RWPE2 (cell line): Measurements from ENCODE around the gene USP7.

Experiments used
- ATAC-seq: fragments of 200-7000 bp; cut with Tn5 transposase; 3 replicates; pipeline ENCODE4 v1.9.1; 2021; ENCODE audit warnings: low read depth
- DNase-seq: peaks from one replicate; pipeline ENCODE4 v3.0.0-alpha.2; 2020; ENCODE audit warnings: low spot score
- H3K27ac ChIP-seq: fragments of 450-650 bp; 2 replicates; pipeline ENCODE4 v1.5.1; 2017; ENCODE audit warnings: mild to moderate bottlenecking; ENCODE audit not compliant: poor library complexity, severe bottlenecking
- H3K27me3 ChIP-seq: fragments of 250-450 bp; sonication (Bioruptor Pico); 2 replicates; pipeline ENCODE4 v1.5.1; 2021; ENCODE audit warnings: mild to moderate bottlenecking, moderate library complexity; ENCODE audit not compliant: insufficient read depth, poor library complexity, severe bottlenecking
- H3K36me3 ChIP-seq: fragments of 250-450 bp; sonication (Bioruptor Pico); 2 replicates; pipeline ENCODE4 v1.5.1; 2020; ENCODE audit warnings: low read depth, mild to moderate bottlenecking, moderate library complexity
- H3K4me1 ChIP-seq: fragments of 250-450 bp; sonication (Bioruptor Pico); 2 replicates; pipeline ENCODE4 v1.5.1; 2021; ENCODE audit warnings: mild to moderate bottlenecking, moderate library complexity; ENCODE audit not compliant: insufficient read depth, poor library complexity, severe bottlenecking
- H3K4me3 ChIP-seq: fragments of 250-450 bp; sonication (Bioruptor Pico); 2 replicates; pipeline ENCODE4 v1.5.1; 2021; ENCODE audit warnings: mild to moderate bottlenecking, moderate library complexity; ENCODE audit not compliant: severe bottlenecking
- H3K9me3 ChIP-seq: fragments of 250-450 bp; sonication (Bioruptor Pico); 2 replicates; pipeline ENCODE4 v1.5.1; 2021; ENCODE audit warnings: mild to moderate bottlenecking, moderate library complexity; ENCODE audit not compliant: severe bottlenecking
- TF ChIP-seq, protein P1 (sequence below): fragments of 450-650 bp; IDR thresholded peaks from one replicate; pipeline ENCODE4 v1.5.1; 2017; ENCODE audit warnings: mild to moderate bottlenecking, moderate library complexity; ENCODE audit not compliant: poor library complexity, severe bottlenecking

USP7 gene

DNA sequence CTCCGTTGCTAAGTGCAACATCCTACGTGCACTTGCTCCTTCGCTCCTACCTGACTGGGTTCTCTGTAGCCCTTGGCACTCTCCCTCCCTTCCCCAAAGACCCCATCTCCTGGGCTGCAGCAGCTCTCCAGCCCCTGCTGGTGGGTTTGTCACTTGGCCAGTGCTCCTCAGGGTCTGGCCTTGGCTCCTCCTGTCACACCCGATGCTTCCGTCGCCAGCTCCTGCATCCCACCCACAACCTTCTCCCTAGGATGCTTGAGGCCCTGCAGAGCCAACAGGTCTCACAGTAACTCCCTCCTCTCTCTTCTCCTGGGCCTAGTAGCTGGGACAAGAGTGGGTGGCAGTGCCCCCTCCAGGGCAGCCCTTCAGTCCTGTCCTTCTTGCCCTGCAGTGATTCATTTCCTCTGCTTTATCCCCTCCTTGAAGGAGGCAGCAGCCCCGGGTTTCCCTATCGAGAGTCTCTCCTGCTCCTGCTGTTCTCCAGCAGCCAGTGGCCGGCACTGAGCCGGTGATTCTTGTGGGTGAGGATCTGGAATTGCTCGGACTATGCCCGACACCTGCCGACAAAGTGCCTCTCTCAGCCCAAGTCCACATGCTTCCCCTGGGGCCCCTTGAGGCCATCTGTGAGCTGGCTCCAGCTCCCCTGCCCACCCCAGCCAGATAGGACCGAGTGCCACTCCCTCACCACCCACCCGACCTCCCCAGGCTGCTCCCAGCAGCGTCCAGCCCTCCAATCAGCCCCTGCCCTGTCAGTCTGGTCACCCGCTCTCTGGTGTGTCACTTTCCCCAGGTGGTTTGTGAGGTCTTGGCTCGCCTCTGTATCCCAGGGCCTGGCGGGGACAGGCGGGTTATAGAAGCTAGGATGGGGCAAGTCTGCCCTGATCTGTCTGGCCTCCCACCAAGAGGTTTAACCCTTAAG lies 77.8 kb downstream of the USP7 start:
- no peaks in the 10 kb centered on the region for H3K27me3 ChIP-seq
- peaks cover 9% of the 10 kb centered on the region for H3K36me3 ChIP-seq
- H3K27ac ChIP-seq = peak overlapping the region; percentile 48
- no peak overlapping the region for H3K4me3 ChIP-seq
- peak; percentile 44 for ATAC-seq
- DNase-seq = no peak
- TF ChIP-seq, protein P1, sequence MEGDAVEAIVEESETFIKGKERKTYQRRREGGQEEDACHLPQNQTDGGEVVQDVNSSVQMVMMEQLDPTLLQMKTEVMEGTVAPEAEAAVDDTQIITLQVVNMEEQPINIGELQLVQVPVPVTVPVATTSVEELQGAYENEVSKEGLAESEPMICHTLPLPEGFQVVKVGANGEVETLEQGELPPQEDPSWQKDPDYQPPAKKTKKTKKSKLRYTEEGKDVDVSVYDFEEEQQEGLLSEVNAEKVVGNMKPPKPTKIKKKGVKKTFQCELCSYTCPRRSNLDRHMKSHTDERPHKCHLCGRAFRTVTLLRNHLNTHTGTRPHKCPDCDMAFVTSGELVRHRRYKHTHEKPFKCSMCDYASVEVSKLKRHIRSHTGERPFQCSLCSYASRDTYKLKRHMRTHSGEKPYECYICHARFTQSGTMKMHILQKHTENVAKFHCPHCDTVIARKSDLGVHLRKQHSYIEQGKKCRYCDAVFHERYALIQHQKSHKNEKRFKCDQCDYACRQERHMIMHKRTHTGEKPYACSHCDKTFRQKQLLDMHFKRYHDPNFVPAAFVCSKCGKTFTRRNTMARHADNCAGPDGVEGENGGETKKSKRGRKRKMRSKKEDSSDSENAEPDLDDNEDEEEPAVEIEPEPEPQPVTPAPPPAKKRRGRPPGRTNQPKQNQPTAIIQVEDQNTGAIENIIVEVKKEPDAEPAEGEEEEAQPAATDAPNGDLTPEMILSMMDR = peak; percentile 16
- H3K4me1 ChIP-seq = peaks cover 20% of the 10 kb centered on the region
- no peaks in the 10 kb centered on the region for H3K9me3 ChIP-seq

DNA sequence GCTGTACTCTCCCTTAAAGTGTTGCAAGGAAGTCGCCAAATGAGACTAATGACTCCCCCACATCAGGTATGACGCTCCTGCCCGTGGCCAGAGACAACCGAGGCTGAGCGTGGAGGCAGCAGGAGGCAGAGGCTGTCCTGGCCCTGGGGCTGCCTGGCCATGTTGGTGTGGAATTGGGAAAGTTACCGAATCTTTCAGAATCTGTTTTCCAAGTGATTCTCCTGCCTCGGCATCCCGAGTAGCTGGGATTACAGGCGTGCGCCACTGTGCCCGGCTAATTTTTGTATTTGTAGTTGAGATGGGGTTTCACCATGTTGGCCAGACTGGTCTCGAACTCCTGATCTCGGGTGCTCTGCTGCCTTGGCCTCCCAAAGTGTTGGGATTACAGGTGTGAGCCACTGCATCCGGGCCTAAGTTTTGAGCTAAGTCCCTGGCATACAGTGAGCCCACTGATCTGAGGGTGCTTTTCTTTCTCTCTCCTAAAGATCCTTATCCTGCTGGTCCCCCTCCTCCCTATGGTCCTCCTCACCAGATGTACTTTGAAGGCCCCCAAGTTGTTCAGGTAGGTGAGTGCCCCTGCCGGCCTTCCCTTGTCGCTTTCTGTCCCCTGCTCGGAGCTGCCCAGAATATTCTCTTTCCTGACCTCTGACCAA lies 80.9 kb downstream of the USP7 start:
- Histone ChIP-seq H3K27ac (no peak overlapping the region), H3K4me1 (peaks cover 33% of the 10 kb centered on the region), H3K36me3 (no peaks in the 10 kb centered on the region), H3K4me3 (no peak overlapping the region), H3K9me3 (no peaks in the 10 kb centered on the region), H3K27me3 (no peaks in the 10 kb centered on the region)
- TF ChIP-seq, protein P1 = no peak
- DNase-seq (no peak), ATAC-seq (no peak)

DNA sequence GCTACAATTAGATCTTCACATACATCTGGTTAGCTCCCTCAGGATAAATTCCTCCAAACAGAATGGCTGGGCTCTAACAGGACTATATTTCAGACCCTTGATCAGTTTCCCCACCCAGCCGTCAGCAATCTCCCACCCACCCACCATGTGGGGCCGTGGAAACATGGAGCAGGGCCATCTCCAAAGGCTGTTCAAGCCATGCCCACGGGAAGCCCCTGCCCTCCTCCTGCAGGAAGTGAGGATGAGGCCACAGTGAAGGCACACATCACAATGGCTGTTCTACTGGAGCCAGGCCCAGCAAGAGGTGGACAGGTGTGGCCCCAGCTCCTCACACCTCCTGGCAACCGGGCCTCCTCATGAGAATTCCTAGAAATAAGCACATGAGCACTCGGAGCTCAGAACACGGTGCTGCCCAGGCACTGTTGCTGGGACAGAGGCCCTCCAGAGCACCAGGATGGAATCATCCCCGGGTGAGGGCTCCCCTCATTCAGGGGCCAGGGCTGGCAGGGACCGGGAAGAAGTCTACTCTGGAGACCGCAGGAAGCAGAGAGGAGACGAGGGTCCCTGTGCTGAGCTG lies 81.6 kb downstream of the USP7 start, which contains the start of gene LITAFD:
TSS of gene LITAFD (plus strand) at position 311 of the 577 bp plus-strand sequence. CDS start 2,005 bp downstream, outside the sequence.
- ATAC-seq (no peak), DNase-seq (no peak)
- TF ChIP-seq, protein P1 = no peak
- Histone ChIP-seq H3K9me3 (no peaks in the 10 kb centered on the region), H3K36me3 (no peaks in the 10 kb centered on the region), H3K4me3 (no peak within 1 kb of the TSS), H3K27ac (no peak within 1 kb of the TSS), H3K27me3 (no peaks in the 10 kb centered on the region), H3K4me1 (peaks cover 33% of the 10 kb centered on the region)

DNA sequence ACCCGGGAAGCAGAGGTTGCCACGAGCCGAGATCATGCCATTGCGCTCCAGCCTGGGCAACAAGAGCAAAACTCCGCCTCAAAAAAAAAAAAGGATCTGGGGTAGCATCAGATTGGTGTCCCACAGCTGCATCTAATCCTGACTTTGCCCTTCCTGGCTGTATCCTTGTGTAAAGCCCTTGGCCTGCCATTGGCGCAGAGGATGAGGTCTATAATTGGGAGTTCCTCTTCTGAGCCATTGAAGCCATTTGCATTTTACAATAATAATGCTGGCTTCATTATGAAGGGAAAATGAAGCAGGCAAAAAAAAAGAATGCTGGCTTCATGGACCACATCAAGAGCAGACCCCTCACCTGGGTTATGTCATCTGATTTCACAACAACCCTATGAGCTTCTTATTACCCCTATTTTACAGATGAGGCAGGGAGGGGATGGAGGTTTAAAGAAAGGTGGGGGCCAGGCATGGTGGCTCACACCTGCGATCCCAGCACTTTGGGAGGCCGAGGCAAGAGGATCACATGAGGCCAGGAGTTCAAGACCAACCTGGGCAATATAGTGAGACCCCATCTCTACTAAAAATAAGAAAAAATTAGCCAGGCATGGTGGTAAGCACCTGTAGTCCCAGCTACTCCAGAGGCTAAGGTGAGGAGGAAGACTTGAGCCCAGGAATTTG lies 82.7 kb downstream of the USP7 start:
- DNase-seq (no peak), ATAC-seq (no peak)
- Histone ChIP-seq H3K4me1 (peaks cover 25% of the 10 kb centered on the region), H3K9me3 (no peaks in the 10 kb centered on the region), H3K27ac (no peak overlapping the region), H3K27me3 (no peaks in the 10 kb centered on the region), H3K36me3 (no peaks in the 10 kb centered on the region), H3K4me3 (no peak overlapping the region)
- TF ChIP-seq, protein P1 = no peak
